Epidermal melanocyte (primary cell): ENCODE measurements around the gene THEM5.

Experiments
- DNase-seq: peaks from one replicate; pipeline ENCODE4 v3.0.0; 2011; ENCODE audit warnings: low spot score; ENCODE audit not compliant: insufficient read length

Gene THEM5

GRCh38 chr1:151819976-151820623 is 33.4 kb downstream of the THEM5 start:
- DNase-seq: no peak

GRCh38 chr1:151819227-151819835 is 34.2 kb downstream of the THEM5 start:
- no peak for DNase-seq

GRCh38 chr1:151817353-151817730 is 36.2 kb downstream of the THEM5 start:
- no peak for DNase-seq

- no peak for DNase-seq
Observed at GRCh38 chr1:151816548-151817352, 36.8 kb downstream of the THEM5 start.

GRCh38 chr1:151815716-151816327 is 37.7 kb downstream of the THEM5 start:
- DNase-seq: no peak

GRCh38 chr1:151814971-151815545 is 38.5 kb downstream of the THEM5 start:
- no peak for DNase-seq

- no peak for DNase-seq
Observed at GRCh38 chr1:151814426-151814825, 39.1 kb downstream of the THEM5 start.

- no peak for DNase-seq
Observed at GRCh38 chr1:151813271-151813977, 40.1 kb downstream of the THEM5 start.

GRCh38 chr1:151811181-151811580 is 42.3 kb downstream of the THEM5 start:
- DNase-seq: no peak

- DNase-seq: no peak
Observed at GRCh38 chr1:151809985-151810556, 43.4 kb downstream of the THEM5 start.

- DNase-seq: no peak
Observed at GRCh38 chr1:151809290-151809984, 44.1 kb downstream of the THEM5 start.

- no peak for DNase-seq
Observed at GRCh38 chr1:151807766-151808165, 45.7 kb downstream of the THEM5 start.

GRCh38 chr1:151807131-151807530 is 46.4 kb downstream of the THEM5 start:
- no peak for DNase-seq

- no peak for DNase-seq
Observed at GRCh38 chr1:151806170-151806569, 47.3 kb downstream of the THEM5 start.

GRCh38 chr1:151805066-151805820 is 48.3 kb downstream of the THEM5 start, which contains the start of gene LINGO4:
Gene LINGO4, minus strand, starts transcription at chr1:151805419. Its CDS starts 2,715 bp downstream, at chr1:151802704.
- no peak for DNase-seq

GRCh38 chr1:151803915-151804314 is 49.6 kb downstream of the THEM5 start:
- DNase-seq: no peak

- no peak for DNase-seq
Observed at GRCh38 chr1:151803164-151803563, 50.3 kb downstream of the THEM5 start.

- DNase-seq: no peak
Observed at GRCh38 chr1:151802372-151802771, 51.1 kb downstream of the THEM5 start.

GRCh38 chr1:151801846-151802245 is 51.7 kb downstream of the THEM5 start:
- DNase-seq: no peak
